ENCODE measurements around the gene FRMPD2.

- TF ChIP-seq POLR2A (IDR thresholded peaks at IDR 0.05; ENCODE audit: low read depth) (no peak), POLR2AphosphoS5 (IDR thresholded peaks at IDR 0.05) (no peak)
Measured at GRCh38 chr10:48234787-48235186, 39.7 kb downstream of the FRMPD2 start.
